IMR-90 (cell line): Measurements from ENCODE around the gene SLC30A2. TPM values are rescaled to one million over a fixed set of nuclear protein-coding genes. Genes with fewer than 3 reads are reported as not detected.

Source experiments
- ATAC-seq: fragments of 200-7000 bp; cut with Tn5 transposase; 2 replicates; pipeline ENCODE4 v1.9.1; 2020; ENCODE audit warnings: low read depth, mild to moderate bottlenecking, moderate library complexity
- BruUV-seq: library from RNA; stranded (reverse); fragments of 400-500 nt; replicated peaks from 2 replicates; lab custom pipeline; 2021; lab: Mats Ljungman, UMichigan
- CTCF ChIA-PET: fragments of 300-600 bp; formaldehyde crosslinking; extraction: SDS; loops from one replicate; lab custom pipeline; 2021; ENCODE audit warnings: antibody characterized with exemption; lab: Yijun Ruan, JAX
- POLR2A ChIA-PET: fragments of 300-600 bp; sonication (Branson Sonifier 250); formaldehyde crosslinking; loops from one replicate; lab custom pipeline; 2022; ENCODE audit warnings: antibody characterized with exemption; ENCODE audit not compliant: unreplicated experiment; lab: Charles Lee
- DNase-seq: peaks from one replicate; pipeline ENCODE4 v3.0.0; 2013
- H2AFZ ChIP-seq: replicated peaks from 2 replicates; pipeline ENCODE3; 2013; ENCODE audit warnings: low read length, mild to moderate bottlenecking; ENCODE audit not compliant: poor library complexity
- H2AK5ac ChIP-seq: 2 replicates; pipeline ENCODE4 v1.6.1; 2013; ENCODE audit warnings: low read depth, low read length, inconsistent platforms
- H2AK9ac ChIP-seq: replicated peaks from 2 replicates; pipeline ENCODE3; 2013; ENCODE audit warnings: mild to moderate bottlenecking, low read depth, low read length, moderate library complexity; ENCODE audit not compliant: poor library complexity
- H2BK120ac ChIP-seq: 2 replicates; pipeline ENCODE4 v1.6.1; 2013; ENCODE audit warnings: low read depth, low read length, inconsistent platforms
- H2BK15ac ChIP-seq: 3 replicates; pipeline ENCODE4 v1.6.1; 2013; ENCODE audit warnings: low read depth, low read length, inconsistent platforms
- H2BK20ac ChIP-seq: 2 replicates; pipeline ENCODE4 v1.6.1; 2013; ENCODE audit warnings: low read depth, mild to moderate bottlenecking, inconsistent platforms, low read length, moderate library complexity
- H2BK5ac ChIP-seq: 2 replicates; pipeline ENCODE4 v1.6.1; 2013; ENCODE audit warnings: mild to moderate bottlenecking, low read depth, low read length, inconsistent platforms; ENCODE audit not compliant: poor library complexity, severe bottlenecking
- H3K14ac ChIP-seq: replicated peaks from 2 replicates; pipeline ENCODE4 v1.6.1; 2013; ENCODE audit warnings: low read depth, low read length, inconsistent platforms
- H3K18ac ChIP-seq: 2 replicates; pipeline ENCODE4 v1.6.1; 2013; ENCODE audit warnings: low read depth, low read length, control low read depth
- H3K23ac ChIP-seq: 2 replicates; pipeline ENCODE4 v1.6.1; 2013; ENCODE audit warnings: low read depth, low read length, inconsistent platforms
- H3K27ac ChIP-seq: 2 replicates; pipeline ENCODE4 v1.5.1; 2013; ENCODE audit warnings: mild to moderate bottlenecking, control low read depth, low read length; ENCODE audit not compliant: insufficient read depth
- H3K27me3 ChIP-seq: 2 replicates; pipeline ENCODE4 v1.6.1; 2013; ENCODE audit warnings: low read length; ENCODE audit not compliant: control insufficient read depth, insufficient read depth
- H3K36me3 ChIP-seq: 2 replicates; pipeline ENCODE4 v1.6.1; 2013; ENCODE audit warnings: low read length, mixed read lengths; ENCODE audit not compliant: control insufficient read depth, insufficient read depth
- H3K4ac ChIP-seq: 2 replicates; pipeline ENCODE4 v1.6.1; 2013; ENCODE audit warnings: low read depth, low read length, inconsistent platforms
- H3K4me1 ChIP-seq: 2 replicates; pipeline ENCODE4 v1.6.1; 2013; ENCODE audit warnings: low read length, mixed read lengths; ENCODE audit not compliant: control insufficient read depth, insufficient read depth
- H3K4me2 ChIP-seq: 2 replicates; pipeline ENCODE4 v1.6.1; 2013; ENCODE audit warnings: low read depth, mild to moderate bottlenecking, control low read depth, low read length, moderate library complexity
- H3K4me3 ChIP-seq: 2 replicates; pipeline ENCODE4 v1.5.1; 2013; ENCODE audit warnings: low read depth, mild to moderate bottlenecking, control low read depth, low read length, moderate library complexity; ENCODE audit not compliant: insufficient read depth
- H3K56ac ChIP-seq: 2 replicates; pipeline ENCODE4 v1.6.1; 2013; ENCODE audit warnings: low read length, inconsistent platforms; ENCODE audit not compliant: insufficient read depth; ENCODE audit errors: extremely low read depth
- H3K79me1 ChIP-seq, 2 experiments: 2 replicates each; pipeline ENCODE4 v1.6.1; 2013; ENCODE audit warnings: low read length in 2 of 2, inconsistent platforms in 1 of 2, low read depth in 1 of 2
- H3K9ac ChIP-seq: 2 replicates; pipeline ENCODE4 v1.6.1; 2013; ENCODE audit warnings: low read depth, low read length, control low read depth
- H3K9me1 ChIP-seq: 2 replicates; pipeline ENCODE4 v1.6.1; 2013; ENCODE audit warnings: low read length, inconsistent platforms; ENCODE audit not compliant: insufficient read depth
- H3K9me3 ChIP-seq: 2 replicates; pipeline ENCODE4 v1.6.1; 2013; ENCODE audit warnings: low read length; ENCODE audit not compliant: control insufficient read depth, insufficient read depth
- H4K20me1 ChIP-seq: 2 replicates; pipeline ENCODE4 v1.6.1; 2013; ENCODE audit warnings: low read length, inconsistent platforms; ENCODE audit not compliant: insufficient read depth
- H4K5ac ChIP-seq: 2 replicates; pipeline ENCODE4 v1.6.1; 2013; ENCODE audit warnings: mild to moderate bottlenecking, low read depth, low read length, control low read depth
- H4K8ac ChIP-seq, 2 experiments: 2 replicates each; pipeline ENCODE4 v1.6.1; 2013; ENCODE audit warnings: low read depth in 2 of 2, low read length in 2 of 2, control low read depth in 1 of 2, inconsistent platforms in 1 of 2
- H4K91ac ChIP-seq: 2 replicates; pipeline ENCODE4 v1.6.1; 2013; ENCODE audit warnings: low read depth, low read length, inconsistent platforms; ENCODE audit not compliant: insufficient read depth
- CEBPB ChIP-seq: IDR thresholded peaks from 2 replicates; pipeline ENCODE4 v1.6.1; 2012; ENCODE audit warnings: low read depth, low read length, improper control_type of control experiment
- MAFK ChIP-seq: IDR thresholded peaks from 2 replicates; pipeline ENCODE4 v1.6.1; 2012; ENCODE audit warnings: low read depth, low read length, improper control_type of control experiment
- MXI1 ChIP-seq: IDR thresholded peaks from 2 replicates; pipeline ENCODE4 v1.6.1; 2012; ENCODE audit warnings: low read depth, mild to moderate bottlenecking, low read length, moderate library complexity, borderline replicate concordance
- NFE2L2 ChIP-seq: fragments of 150-350 bp; IDR thresholded peaks from 2 replicates; pipeline ENCODE4 v1.6.1; 2016; ENCODE audit warnings: low read depth, mild to moderate bottlenecking, low read length
- POLR2A ChIP-seq: IDR thresholded peaks from 2 replicates; pipeline ENCODE4 v1.6.1; 2012; ENCODE audit warnings: mild to moderate bottlenecking, low read depth, low read length
- WGBS, 2 experiments: methylation state at CpG; one replicate each; pipeline versions ENCODE4 v1.1.5 to v1.1.7; 2013; ENCODE audit warnings: missing lambda C conversion rate in 2 of 2; ENCODE audit not compliant: insufficient read length in 1 of 2; ENCODE audit errors: extremely low coverage in 2 of 2; 5-methylcytosine and 5-hydroxymethylcytosine counted together
- dilution Hi-C: fragments of 300-500 bp; cut with HindIII; formaldehyde crosslinking; loops from one replicate; pipeline ENCODE4 v1.14.3; 2018; ENCODE audit warnings: low sequenced_read_pairs; ENCODE audit not compliant: unreplicated experiment
- in situ Hi-C: fragments of 300-500 bp; cut with MboI; formaldehyde crosslinking; loops from 3 replicates; pipeline ENCODE4 v1.14.3; 2019; ENCODE audit warnings: low sequenced_read_pairs, inconsistent platforms, mixed read lengths
- intact Hi-C: fragments of 100-400 bp; cut with micrococcal nuclease; formaldehyde crosslinking; loops from 2 replicates; pipeline ENCODE4 v1.10.0; 2022
- polyA plus RNA-seq, 3 experiments: library from polyadenylated mRNA; depleted of rRNA; stranded (reverse); fragments of >200 nt; gene quantifications; 2 replicates each; pipeline ENCODE4 v1.2.3, GENCODE V29; 2012; ENCODE audit warnings: low replicate concordance in 1 of 3
- total RNA-seq: library from RNA; depleted of rRNA; stranded (reverse); fragments of >200 nt; gene quantifications from 2 replicates; pipeline ENCODE4 v1.2.3, GENCODE V29; 2012

The SLC30A2 gene
- total and polyA plus RNA-seq, 2 of the 4 experiments (the other 2 are of a cell fraction): not detected

DNA sequence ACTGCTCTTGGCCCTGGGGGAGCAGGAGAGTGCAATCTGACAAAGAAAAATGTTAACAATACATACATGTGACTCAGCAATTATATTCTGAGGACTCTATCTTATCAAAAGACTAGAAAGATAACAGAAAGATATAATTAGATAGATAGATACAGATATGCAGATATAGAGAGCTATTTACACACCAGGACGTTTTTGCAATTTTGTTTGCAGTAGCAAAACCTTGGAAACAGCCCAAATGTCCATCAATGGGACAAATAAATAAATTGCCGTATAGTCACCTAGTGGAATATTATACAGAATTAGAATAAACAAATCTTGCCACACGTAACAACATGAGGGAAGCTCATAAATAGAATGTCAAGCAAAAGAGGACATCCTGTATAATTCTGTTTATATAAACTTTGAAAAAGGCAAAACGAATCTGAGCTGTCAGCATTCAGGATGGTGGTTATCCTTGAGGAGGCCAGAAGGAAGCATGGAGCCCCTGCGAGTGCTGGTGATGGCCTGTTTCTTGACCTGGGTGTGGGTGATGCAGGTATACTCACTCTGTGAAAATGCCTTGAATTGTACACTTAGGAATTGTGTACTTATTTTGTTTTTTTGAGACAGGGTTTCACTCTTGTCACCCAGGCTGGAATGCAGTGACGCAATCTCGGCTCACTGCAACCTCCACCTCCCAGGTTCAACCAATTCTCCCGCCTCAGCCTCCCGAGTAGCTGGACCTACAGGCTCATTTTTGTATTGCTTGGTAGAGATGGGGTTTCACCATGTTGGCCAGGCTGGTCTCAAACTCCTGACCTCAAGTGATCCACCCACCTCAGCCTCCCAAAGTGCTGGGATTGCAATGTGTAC, 34.3 kb upstream of the SLC30A2 start:
- peaks cover 45% of the 10 kb centered on the region for H3K27me3 ChIP-seq
- DNase-seq: no peak
- H3K4me1 ChIP-seq: peaks cover 1% of the 10 kb centered on the region; the same call in 1 of the 2 replicates
- BruUV-seq: no TSS peak
- H4K91ac ChIP-seq: no peak overlapping the region
- H2AK9ac ChIP-seq: no peak overlapping the region
- intact Hi-C loops: no loop called here
- H3K23ac ChIP-seq: no peak overlapping the region
- H4K20me1 ChIP-seq: no peaks in the 10 kb centered on the region
- in situ Hi-C loops: no loop called here
- no peak overlapping the region for H2BK5ac ChIP-seq
- POLR2A ChIA-PET: interaction anchor here (0.6 kb wide), 1 partner anchor 126 kb away, joined by 3 read pairs; no protein-coding TSS in a partner anchor
- H3K9me1 ChIP-seq: no peaks in the 10 kb centered on the region
- dilution Hi-C loops: no loop called here
- H4K5ac ChIP-seq: no peak overlapping the region
- H3K56ac ChIP-seq: no peak overlapping the region
- no CpG with 5 or more reads among the region's 9 CpGs for WGBS, 2 experiments
- no peak overlapping the region for H3K27ac ChIP-seq
- ATAC-seq: no peak
- H2BK15ac ChIP-seq: no peak overlapping the region
- H3K4me3 ChIP-seq: no peak overlapping the region
- H3K4me2 ChIP-seq: no peak overlapping the region
- H3K14ac ChIP-seq: no peak overlapping the region
- H3K18ac ChIP-seq: no peak overlapping the region
- CTCF ChIA-PET: no interaction called here
- H3K9me3 ChIP-seq: peaks cover 2% of the 10 kb centered on the region; the same call in 1 of the 2 replicates
- no peaks in the 10 kb centered on the region for H3K36me3 ChIP-seq
- H3K4ac ChIP-seq: no peak overlapping the region
- no peak overlapping the region for H2AK5ac ChIP-seq
- TF ChIP-seq POLR2A: no peak
- peak; percentile 66; the same call in 1 of the 2 replicates for TF ChIP-seq NFE2L2
- no peak for TF ChIP-seq MXI1
- 0 out of 2 replicates have a peak, but pooled peaks have one; percentile 36 for TF ChIP-seq CEBPB
- TF ChIP-seq MAFK: peak; percentile 30; the same call in 1 of the 2 replicates
- H4K8ac ChIP-seq: no peak overlapping the region
- no peak overlapping the region for H2AFZ ChIP-seq
- H2BK20ac ChIP-seq: no peak overlapping the region
- H2BK120ac ChIP-seq: no peak overlapping the region
- no peaks in the 10 kb centered on the region for H3K79me1 ChIP-seq
- H3K9ac ChIP-seq: no peak overlapping the region
